H7 (cell line): ENCODE data around the gene TMEM106C. TPM values are rescaled to one million over a fixed set of nuclear protein-coding genes. Genes with fewer than 3 reads are reported as not detected.

ENCODE experiments used
- DNase-seq: peaks from one replicate; pipeline ENCODE4 v3.0.0; 2012
- H3K27me3 ChIP-seq: 2 replicates; pipeline ENCODE4 v1.6.0; 2011; ENCODE audit warnings: mild to moderate bottlenecking, low read length; ENCODE audit not compliant: control insufficient read depth, insufficient read depth
- H3K36me3 ChIP-seq: replicated peaks from 2 replicates; pipeline ENCODE4 v1.5.1; 2011; ENCODE audit warnings: low read length; ENCODE audit not compliant: control insufficient read depth, insufficient read depth
- H3K4me3 ChIP-seq: 2 replicates; pipeline ENCODE4 v1.5.1; 2011; ENCODE audit warnings: low read depth, mild to moderate bottlenecking, control low read depth, low read length, moderate library complexity; ENCODE audit not compliant: insufficient read depth
- total RNA-seq: library from RNA; depleted of rRNA; stranded (reverse); fragments of >200 nt; shearing (Covaris generic); gene quantifications from 2 replicates; pipeline ENCODE4 v1.2.3, GENCODE V29; 2014; rRNA removed

The TMEM106C gene
- total RNA-seq, result 13.4 and 15.6 TPM in 2 replicates

- Histone ChIP-seq H3K4me3 (peak within 1 kb of the TSS; percentile 65), H3K27me3 (peaks cover 31% of the 10 kb centered on the region), H3K36me3 (no peaks in the 10 kb centered on the region; the same call in 1 of the 2 replicates)
- peak; percentile 98 for DNase-seq
Observed at GRCh38 chr12:47963340-47964040, at the start of gene TMEM106C. TSS of gene TMEM106C (plus strand) at chr12:47963596. CDS start at chr12:47964237, 641 bp downstream.

- DNase-seq, result no peak
- Histone ChIP-seq H3K4me3 (no peak overlapping the region), H3K36me3 (no peaks in the 10 kb centered on the region), H3K27me3 (peaks cover 2% of the 10 kb centered on the region; the same call in 1 of the 2 replicates)
Observed at GRCh38 chr12:47920913-47921312, 42.5 kb upstream of the TMEM106C start.

- Histone ChIP-seq H3K4me3 (no peak overlapping the region), H3K36me3 (no peaks in the 10 kb centered on the region), H3K27me3 (peaks cover 4% of the 10 kb centered on the region; the same call in 1 of the 2 replicates)
- no peak for DNase-seq
Observed at GRCh38 chr12:47921907-47922306, 41.5 kb upstream of the TMEM106C start.

- no peak for DNase-seq
- H3K27me3 ChIP-seq, result peaks cover 4% of the 10 kb centered on the region; the same call in 1 of the 2 replicates
- no peaks in the 10 kb centered on the region for H3K36me3 ChIP-seq
- H3K4me3 ChIP-seq, result no peak overlapping the region
Observed at GRCh38 chr12:47927346-47927745, 36.0 kb upstream of the TMEM106C start.

GRCh38 chr12:47930634-47931033 lies 32.8 kb upstream of the TMEM106C start:
- Histone ChIP-seq H3K4me3 (no peak overlapping the region), H3K36me3 (no peaks in the 10 kb centered on the region), H3K27me3 (peaks cover 2% of the 10 kb centered on the region; the same call in 1 of the 2 replicates)
- no peak for DNase-seq

- DNase-seq, result no peak
- Histone ChIP-seq H3K27me3 (peaks cover 2% of the 10 kb centered on the region; the same call in 1 of the 2 replicates), H3K4me3 (no peak overlapping the region), H3K36me3 (no peaks in the 10 kb centered on the region)
Observed at GRCh38 chr12:47931187-47931586, 32.2 kb upstream of the TMEM106C start.

- no peak for DNase-seq
- Histone ChIP-seq H3K36me3 (no peaks in the 10 kb centered on the region), H3K4me3 (no peak overlapping the region), H3K27me3 (peaks cover 2% of the 10 kb centered on the region; the same call in 1 of the 2 replicates)
Observed at GRCh38 chr12:47935184-47935583, 28.2 kb upstream of the TMEM106C start.

- no peak overlapping the region for H3K4me3 ChIP-seq
- no peak for DNase-seq
Observed at GRCh38 chr12:47938093-47938492, 25.3 kb upstream of the TMEM106C start.

GRCh38 chr12:47938594-47938993 lies 24.8 kb upstream of the TMEM106C start:
- no peak for DNase-seq
- Histone ChIP-seq H3K36me3 (no peaks in the 10 kb centered on the region), H3K4me3 (no peak overlapping the region), H3K27me3 (peaks cover 9% of the 10 kb centered on the region)

More at GRCh38 chr12:47938093-47938492, 25.3 kb upstream of the TMEM106C start:
- peaks cover 9% of the 10 kb centered on the region for H3K27me3 ChIP-seq
- H3K36me3 ChIP-seq, result no peaks in the 10 kb centered on the region

GRCh38 chr12:47939009-47939601 lies 24.3 kb upstream of the TMEM106C start:
- no peaks in the 10 kb centered on the region for H3K36me3 ChIP-seq
- no peak overlapping the region for H3K4me3 ChIP-seq
- peaks cover 11% of the 10 kb centered on the region for H3K27me3 ChIP-seq
- no peak for DNase-seq

- Histone ChIP-seq H3K4me3 (no peak overlapping the region), H3K36me3 (no peaks in the 10 kb centered on the region), H3K27me3 (peaks cover 11% of the 10 kb centered on the region)
- DNase-seq, result no peak
Observed at GRCh38 chr12:47940773-47941474, 22.5 kb upstream of the TMEM106C start.

- Histone ChIP-seq H3K4me3 (no peak overlapping the region), H3K27me3 (peaks cover 11% of the 10 kb centered on the region), H3K36me3 (no peaks in the 10 kb centered on the region)
- DNase-seq, result no peak
Observed at GRCh38 chr12:47941475-47941780, 22.0 kb upstream of the TMEM106C start.

- Histone ChIP-seq H3K36me3 (no peaks in the 10 kb centered on the region), H3K4me3 (peak overlapping the region; percentile 20; the same call in 1 of the 2 replicates), H3K27me3 (peaks cover 11% of the 10 kb centered on the region)
- DNase-seq, result peak; percentile 98
Observed at GRCh38 chr12:47941871-47942613, 21.4 kb upstream of the TMEM106C start.

- peak; percentile 71 for DNase-seq
Observed at GRCh38 chr12:47942614-47943225, 20.7 kb upstream of the TMEM106C start.

More at GRCh38 chr12:47942614-47943225, 20.7 kb upstream of the TMEM106C start:
- Histone ChIP-seq H3K27me3 (peaks cover 11% of the 10 kb centered on the region), H3K4me3 (no peak overlapping the region), H3K36me3 (no peaks in the 10 kb centered on the region)
